H9 (cell line): ENCODE measurements around the gene DCLRE1C. TPM values are rescaled to one million over a fixed set of nuclear protein-coding genes. Genes with fewer than 3 reads are reported as not detected.

Experiments used
- DNase-seq: peaks from one replicate; pipeline ENCODE4 v3.0.0-alpha.2; 2017
- H2AFZ ChIP-seq: one replicate; pipeline ENCODE4 v1.6.1; 2013; ENCODE audit warnings: mild to moderate bottlenecking, low read length, control low read depth, moderate library complexity
- H2AK5ac ChIP-seq: 2 replicates; pipeline ENCODE4 v1.6.1; 2013; ENCODE audit warnings: low read length, control low read depth, mixed read lengths; ENCODE audit not compliant: insufficient read length
- H2BK120ac ChIP-seq: one replicate; pipeline ENCODE4 v1.6.1; 2013; ENCODE audit warnings: low read depth, mild to moderate bottlenecking, low read length, control low read depth, inconsistent platforms; ENCODE audit not compliant: poor library complexity, severe bottlenecking
- H2BK12ac ChIP-seq: 2 replicates; pipeline ENCODE4 v1.6.1; 2013; ENCODE audit warnings: low read length, control low read depth, mixed read lengths, low read depth; ENCODE audit not compliant: insufficient read length
- H2BK15ac ChIP-seq: 2 replicates; pipeline ENCODE4 v1.6.1; 2013; ENCODE audit warnings: low read depth, low read length, control low read depth
- H2BK20ac ChIP-seq: one replicate; pipeline ENCODE4 v1.6.1; 2013; ENCODE audit warnings: low read depth, mild to moderate bottlenecking, low read length, control low read depth, inconsistent platforms; ENCODE audit not compliant: poor library complexity, severe bottlenecking
- H2BK5ac ChIP-seq: 2 replicates; pipeline ENCODE4 v1.6.1; 2013; ENCODE audit warnings: low read length, control low read depth, mixed read lengths; ENCODE audit not compliant: insufficient read length
- H3K14ac ChIP-seq: 2 replicates; pipeline ENCODE4 v1.6.1; 2013; ENCODE audit warnings: low read length, control low read depth; ENCODE audit not compliant: insufficient read depth
- H3K18ac ChIP-seq: 2 replicates; pipeline ENCODE4 v1.6.1; 2013; ENCODE audit warnings: low read depth, mild to moderate bottlenecking, mixed read lengths, low read length, control low read depth; ENCODE audit not compliant: insufficient read length
- H3K23ac ChIP-seq: 2 replicates; pipeline ENCODE4 v1.6.1; 2013; ENCODE audit warnings: low read length, control low read depth, mixed read lengths, low read depth; ENCODE audit not compliant: insufficient read length
- H3K23me2 ChIP-seq: 2 replicates; pipeline ENCODE4 v1.6.1; 2013; ENCODE audit warnings: low read depth, mild to moderate bottlenecking, mixed read lengths, low read length, control low read depth; ENCODE audit not compliant: insufficient read length, poor library complexity, severe bottlenecking
- H3K27ac ChIP-seq: 2 replicates; pipeline ENCODE4 v1.5.1; 2013; ENCODE audit warnings: low read length, control low read depth, mixed read lengths, low read depth; ENCODE audit not compliant: insufficient read length
- H3K27me3 ChIP-seq: 2 replicates; pipeline ENCODE4 v1.6.1; 2013; ENCODE audit warnings: low read length, control low read depth, inconsistent platforms; ENCODE audit not compliant: insufficient read depth
- H3K4ac ChIP-seq: 2 replicates; pipeline ENCODE4 v1.6.1; 2013; ENCODE audit warnings: low read depth, mild to moderate bottlenecking, control low read depth, inconsistent platforms, low read length, moderate library complexity
- H3K4me1 ChIP-seq: 2 replicates; pipeline ENCODE4 v1.6.1; 2013; ENCODE audit warnings: low read length, control low read depth, inconsistent platforms; ENCODE audit not compliant: insufficient read depth
- H3K4me2 ChIP-seq: 2 replicates; pipeline ENCODE4 v1.6.1; 2013; ENCODE audit warnings: low read length, control low read depth, mixed read lengths; ENCODE audit not compliant: insufficient read length, insufficient read depth
- H3K56ac ChIP-seq: 2 replicates; pipeline ENCODE4 v1.6.1; 2013; ENCODE audit warnings: low read depth, mild to moderate bottlenecking, mixed read lengths, low read length, control low read depth; ENCODE audit not compliant: insufficient read length
- H3K79me1 ChIP-seq: 2 replicates; pipeline ENCODE4 v1.6.1; 2013; ENCODE audit warnings: low read depth, mild to moderate bottlenecking, moderate library complexity, low read length, control low read depth, inconsistent platforms; ENCODE audit not compliant: insufficient read depth, poor library complexity, severe bottlenecking
- H3K79me2 ChIP-seq: 2 replicates; pipeline ENCODE4 v1.6.1; 2013; ENCODE audit warnings: low read length, control low read depth, inconsistent platforms; ENCODE audit not compliant: insufficient read depth
- H3K9ac ChIP-seq: 2 replicates; pipeline ENCODE4 v1.6.1; 2013; ENCODE audit warnings: low read length, control low read depth, mixed read lengths; ENCODE audit not compliant: insufficient read length; ENCODE audit errors: extremely low read depth
- H3K9me3 ChIP-seq: one replicate; pipeline ENCODE4 v1.6.1; 2013; ENCODE audit warnings: low read depth, low read length, inconsistent platforms; ENCODE audit not compliant: control insufficient read depth
- H3T11ph ChIP-seq: one replicate; pipeline ENCODE4 v1.6.1; 2013; ENCODE audit warnings: mild to moderate bottlenecking, low read length, control low read depth, inconsistent platforms
- H4K20me1 ChIP-seq: one replicate; pipeline ENCODE4 v1.6.1; 2013; ENCODE audit not compliant: control insufficient read depth, insufficient read length, insufficient read depth
- H4K5ac ChIP-seq: 2 replicates; pipeline ENCODE4 v1.6.1; 2013; ENCODE audit warnings: low read depth, mild to moderate bottlenecking, mixed read lengths, low read length, control low read depth; ENCODE audit not compliant: insufficient read length
- H4K8ac ChIP-seq: replicated peaks from 2 replicates; pipeline ENCODE4 v1.6.1; 2013; ENCODE audit warnings: low read length, control low read depth, mixed read lengths, low read depth; ENCODE audit not compliant: insufficient read length
- H4K91ac ChIP-seq: 2 replicates; pipeline ENCODE4 v1.6.1; 2013; ENCODE audit warnings: low read depth, mild to moderate bottlenecking, moderate library complexity, mixed read lengths, low read length, control low read depth; ENCODE audit not compliant: insufficient read length
- H3K27ac Mint-ChIP-seq, 3 experiments: 2 replicates in 2 of 3; 3 replicates in 1 of 3; pipeline ENCODE4 v1.8.0; 2020 to 2021; ENCODE audit warnings: mixed read lengths in 3 of 3, mild to moderate bottlenecking in 1 of 3, moderate library complexity in 1 of 3
- H3K27me3 Mint-ChIP-seq: 2 replicates; pipeline ENCODE4 v1.8.0; 2021; ENCODE audit warnings: low read depth, mild to moderate bottlenecking, moderate library complexity, mixed read lengths
- H3K36me3 Mint-ChIP-seq, 3 experiments: 2 replicates in 2 of 3; 3 replicates in 1 of 3; pipeline ENCODE4 v1.8.0; 2020 to 2021; ENCODE audit warnings: low read depth in 3 of 3, mixed read lengths in 3 of 3; ENCODE audit not compliant: insufficient read depth in 1 of 3
- H3K4me1 Mint-ChIP-seq, 2 experiments: 2 replicates each; pipeline ENCODE4 v1.8.0; 2020; ENCODE audit warnings: mixed read lengths in 2 of 2
- H3K4me3 Mint-ChIP-seq, 2 experiments: 2 replicates in 1 of 2; 3 replicates in 1 of 2; pipeline ENCODE4 v1.8.0; 2020 to 2021; ENCODE audit warnings: mild to moderate bottlenecking in 2 of 2, mixed read lengths in 2 of 2, moderate library complexity in 1 of 2
- H3K9me3 Mint-ChIP-seq, 2 experiments: 2 replicates in 1 of 2; 3 replicates in 1 of 2; pipeline ENCODE4 v1.8.0; 2020; ENCODE audit warnings: mild to moderate bottlenecking in 2 of 2, mixed read lengths in 2 of 2, moderate library complexity in 1 of 2
- CTCF ChIP-seq: fragments of 200-600 bp; sonication (generic); conservative IDR thresholded peaks from 3 replicates; pipeline ENCODE4 v1.8.0; 2021; ENCODE audit warnings: antibody characterized with exemption, mild to moderate bottlenecking
- WGBS: extraction: QIAGEN DNeasy Blood & Tissue Kit; methylation state at CpG from one replicate; pipeline ENCODE4 v1.1.7; 2013; ENCODE audit warnings: missing lambda C conversion rate, low lambda C conversion rate, mixed read lengths; ENCODE audit not compliant: insufficient read length; ENCODE audit errors: extremely low coverage; 5-methylcytosine and 5-hydroxymethylcytosine counted together
- total RNA-seq: library from RNA; stranded (reverse); gene quantifications from 2 replicates; pipeline ENCODE4 v1.2.1, GENCODE V29; 2021

The DCLRE1C gene
- total RNA-seq, 1 experiment from 2014 or later = 15.2 TPM

- Histone ChIP-seq H3K4me2 (no peak overlapping the region), H3K4me1 (no peaks in the 10 kb centered on the region), H3K56ac (no peak overlapping the region), H3T11ph (no peak overlapping the region), H3K79me2 (no peaks in the 10 kb centered on the region), H3K9ac (no peak overlapping the region), H2BK20ac (no peak overlapping the region), H4K5ac (no peak overlapping the region), H3K27ac (no peak overlapping the region), H2AFZ (no peak overlapping the region), H3K9me3 (no peaks in the 10 kb centered on the region), H3K14ac (no peak overlapping the region), H4K20me1 (no peaks in the 10 kb centered on the region), H2BK5ac (no peak overlapping the region), H4K91ac (no peak overlapping the region), H2BK15ac (no peak overlapping the region), H2BK12ac (no peak overlapping the region), H2BK120ac (no peak overlapping the region), H4K8ac (no peak overlapping the region), H3K27me3 (no peaks in the 10 kb centered on the region), H3K23ac (no peak overlapping the region), H3K79me1 (no peaks in the 10 kb centered on the region), H3K23me2 (no peaks in the 10 kb centered on the region), H2AK5ac (no peak overlapping the region), H3K4ac (no peak overlapping the region), H3K18ac (no peak overlapping the region)
- Mint-ChIP-seq H3K27ac (no peak overlapping the region), H3K4me3 (no peak overlapping the region), H3K9me3 (no peaks in the 10 kb centered on the region), H3K27me3 (no peaks in the 10 kb centered on the region), H3K36me3 (peaks cover 31 to 70% (median 56%) of the 10 kb centered on the region in 3 experiments; a peak in 6 of 7 replicates), H3K4me1 (peaks cover 0 to 1% of the 10 kb centered on the region in 2 experiments; a peak in 1 of 4 replicates)
- TF ChIP-seq CTCF = no peak
- WGBS = no CpG with 5 or more reads among the region's 10 CpGs
- DNase-seq = no peak
These were observed 23.3 kb downstream of the DCLRE1C start for GRCh38 chr10:14930610-14931009.
